GM23338 (cell line): ENCODE results near the gene MDN1. TPM values are rescaled to one million over a fixed set of nuclear protein-coding genes. Genes with fewer than 3 reads are reported as not detected.

Source experiments
- ATAC-seq: fragments of 200-7000 bp; cut with Tn5 transposase; 3 replicates; pipeline ENCODE4 v1.9.1; 2020
- DNase-seq: peaks from one replicate; pipeline ENCODE4 v3.0.0-alpha.2; 2015; ENCODE audit warnings: low spot score
- H2AFZ ChIP-seq: fragments of 200-600 bp; sonication (generic); 2 replicates; pipeline ENCODE4 v1.8.0; 2016; ENCODE audit warnings: antibody characterized with exemption, mild to moderate bottlenecking, moderate library complexity
- H3F3A ChIP-seq: fragments of 200-600 bp; sonication (generic); replicated peaks from 2 replicates; pipeline ENCODE4 v1.8.0; 2017; ENCODE audit warnings: antibody characterized with exemption, mixed run types, low read depth
- H3K27ac ChIP-seq: fragments of 200-600 bp; sonication (generic); 2 replicates; pipeline ENCODE4 v1.6.1; 2016; ENCODE audit warnings: low read depth
- H3K27me3 ChIP-seq: fragments of 200-600 bp; sonication (generic); 2 replicates; pipeline ENCODE4 v1.8.0; 2016; ENCODE audit warnings: mild to moderate bottlenecking, mixed run types, moderate library complexity; ENCODE audit not compliant: insufficient read depth
- H3K36me3 ChIP-seq: fragments of 200-600 bp; sonication (generic); 2 replicates; pipeline ENCODE4 v1.8.0; 2016; ENCODE audit warnings: mild to moderate bottlenecking; ENCODE audit not compliant: insufficient read depth
- H3K4me1 ChIP-seq: fragments of 200-600 bp; sonication (generic); 2 replicates; pipeline ENCODE4 v1.8.0; 2016; ENCODE audit warnings: mild to moderate bottlenecking, moderate library complexity; ENCODE audit not compliant: insufficient read depth
- H3K4me2 ChIP-seq: fragments of 200-600 bp; sonication (generic); 2 replicates; pipeline ENCODE4 v1.7.1; 2017; ENCODE audit warnings: mixed run types
- H3K4me3 ChIP-seq: fragments of 200-600 bp; sonication (generic); 2 replicates; pipeline ENCODE4 v1.6.1; 2016; ENCODE audit warnings: mixed run types
- H3K79me2 ChIP-seq: fragments of 200-600 bp; sonication (generic); replicated peaks from 2 replicates; pipeline ENCODE4 v1.8.0; 2017; ENCODE audit warnings: mild to moderate bottlenecking; ENCODE audit not compliant: insufficient read depth
- H3K9me2 ChIP-seq: fragments of 200-600 bp; sonication (generic); 2 replicates; pipeline ENCODE4 v1.8.0; 2017; ENCODE audit not compliant: insufficient read depth
- H4K20me1 ChIP-seq: fragments of 200-600 bp; sonication (generic); replicated peaks from 2 replicates; pipeline ENCODE4 v1.8.0; 2017; ENCODE audit warnings: mild to moderate bottlenecking; ENCODE audit not compliant: insufficient read depth
- H3K27ac Mint-ChIP-seq: 2 replicates; pipeline ENCODE4 v1.8.0; 2020; ENCODE audit warnings: inconsistent platforms, mild to moderate bottlenecking, moderate library complexity, mixed read lengths
- H3K27me3 Mint-ChIP-seq: 3 replicates; pipeline ENCODE4 v1.8.0; 2022; ENCODE audit warnings: low read depth, mild to moderate bottlenecking, moderate library complexity, mixed read lengths, inconsistent platforms; ENCODE audit not compliant: insufficient read depth, poor library complexity
- H3K36me3 Mint-ChIP-seq: 3 replicates; pipeline ENCODE4 v1.8.0; 2021; ENCODE audit warnings: low read depth, mild to moderate bottlenecking, inconsistent platforms, moderate library complexity, mixed read lengths
- H3K4me1 Mint-ChIP-seq: 3 replicates; pipeline ENCODE4 v1.8.0; 2020; ENCODE audit warnings: mild to moderate bottlenecking, inconsistent platforms, mixed read lengths
- H3K4me3 Mint-ChIP-seq: 3 replicates; pipeline ENCODE4 v1.8.0; 2021; ENCODE audit warnings: moderate library complexity, mild to moderate bottlenecking, inconsistent platforms, mixed read lengths
- H3K9me3 Mint-ChIP-seq: 3 replicates; pipeline ENCODE4 v1.8.0; 2020; ENCODE audit warnings: moderate library complexity, mild to moderate bottlenecking, inconsistent platforms, mixed read lengths
- CREB1 ChIP-seq: fragments of 250-450 bp; sonication (Bioruptor Pico); IDR thresholded peaks from 2 replicates; pipeline ENCODE4 v1.5.0; 2020; ENCODE audit warnings: low read depth, mild to moderate bottlenecking, moderate library complexity
- EZH2 ChIP-seq: fragments of 200-600 bp; sonication (generic); IDR thresholded peaks from one replicate; pipeline ENCODE4 v1.8.0; 2017; ENCODE audit warnings: antibody characterized with exemption, mild to moderate bottlenecking, low read depth; ENCODE audit not compliant: unreplicated experiment
- EZH2phosphoT487 ChIP-seq: fragments of 200-600 bp; sonication (generic); IDR thresholded peaks from one replicate; pipeline ENCODE4 v1.8.1; 2018; ENCODE audit warnings: antibody characterized with exemption; ENCODE audit not compliant: unreplicated experiment
- JUNB ChIP-seq: IDR thresholded peaks from one replicate; pipeline ENCODE4 v1.6.1; 2016; ENCODE audit warnings: antibody characterized with exemption; ENCODE audit not compliant: unreplicated experiment
- NANOG ChIP-seq: IDR thresholded peaks from 2 replicates; pipeline ENCODE4 v1.6.1; 2016; ENCODE audit warnings: antibody characterized with exemption, borderline replicate concordance
- POLR2AphosphoS5 ChIP-seq: IDR thresholded peaks from 2 replicates; pipeline ENCODE4 v1.6.1; 2016; ENCODE audit warnings: antibody characterized with exemption, low read depth
- STAT1 ChIP-seq: IDR thresholded peaks from one replicate; pipeline ENCODE4 v1.6.1; 2016; ENCODE audit warnings: antibody characterized with exemption; ENCODE audit not compliant: unreplicated experiment
- ZNF331 ChIP-seq: fragments of 250-450 bp; sonication (Bioruptor Pico); IDR thresholded peaks from 2 replicates; pipeline ENCODE4 v1.5.0; 2020; ENCODE audit warnings: low read depth, mild to moderate bottlenecking, moderate library complexity
- polyA plus RNA-seq: library from polyadenylated mRNA; unstranded; fragments of >200 nt; fragmentation: Nextera tagmentation; extraction: Ambion mirVana; gene quantifications from 2 replicates; pipeline ENCODE4 v1.2.1, GENCODE V29; 2016
- total RNA-seq: library from RNA; depleted of rRNA; stranded (reverse); fragments of >200 nt; shearing (Covaris generic); gene quantifications from 2 replicates; pipeline ENCODE4 v1.2.3, GENCODE V29; 2014
- TF ChIP-seq, protein P1 (sequence below), 2 experiments: fragments of 200-600 bp in 1 of 2; sonication (generic) in 1 of 2; conservative IDR thresholded peaks; 2 replicates each; pipeline versions ENCODE4 v1.5.1 to v1.6.1; 2016 to 2017; ENCODE audit warnings: antibody characterized with exemption in 2 of 2, low read depth in 2 of 2, mild to moderate bottlenecking in 2 of 2, moderate library complexity in 1 of 2
- TF ChIP-seq, protein P2 (sequence below): IDR thresholded peaks from one replicate; pipeline ENCODE4 v1.6.1; 2018; ENCODE audit warnings: antibody characterized with exemption; ENCODE audit not compliant: unreplicated experiment
- TF ChIP-seq, protein P3 (sequence below): IDR thresholded peaks from 2 replicates; pipeline ENCODE4 v1.6.1; 2016; ENCODE audit warnings: antibody characterized with exemption

MDN1 gene
- total and polyA plus RNA-seq, 2 experiments from 2014 or later: 165 to 217 TPM

DNA sequence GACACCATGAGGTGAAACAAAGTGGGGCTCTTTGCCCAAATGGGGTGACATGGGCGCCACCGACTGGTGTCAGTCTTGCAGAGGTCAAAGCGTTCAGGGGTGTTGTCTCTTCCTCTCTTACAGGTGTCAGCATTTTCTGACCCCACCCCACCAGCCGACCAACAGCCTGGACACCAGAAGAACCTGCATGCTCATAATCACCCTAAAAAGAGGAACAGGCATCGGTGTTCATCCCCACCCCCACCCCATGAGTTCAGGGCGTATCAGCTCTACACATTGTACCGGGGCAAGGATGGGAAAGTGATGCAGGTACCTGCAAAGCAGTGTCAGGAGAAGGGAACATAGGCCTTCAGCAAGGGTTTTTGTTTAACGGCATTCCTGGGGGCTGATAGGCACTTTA lies 195.8 kb downstream of the MDN1 start:
- no peaks in the 10 kb centered on the region for H3F3A ChIP-seq
- no peaks in the 10 kb centered on the region for H3K9me2 ChIP-seq
- no peak for DNase-seq
- no peak overlapping the region for H2AFZ ChIP-seq
- no peaks in the 10 kb centered on the region for H3K79me2 ChIP-seq
- no peaks in the 10 kb centered on the region for H3K36me3 ChIP-seq
- Mint-ChIP-seq H3K4me3 (no peak overlapping the region), H3K27ac (no peak overlapping the region), H3K4me1 (peaks cover 7% of the 10 kb centered on the region), H3K36me3 (peaks cover 5% of the 10 kb centered on the region; the same call in 2 of the 3 replicates), H3K9me3 (no peaks in the 10 kb centered on the region), H3K27me3 (peaks cover 3% of the 10 kb centered on the region)
- H3K27ac ChIP-seq: no peak overlapping the region
- no peaks in the 10 kb centered on the region for H3K27me3 ChIP-seq
- H4K20me1 ChIP-seq: no peaks in the 10 kb centered on the region
- TF ChIP-seq, protein P1, sequence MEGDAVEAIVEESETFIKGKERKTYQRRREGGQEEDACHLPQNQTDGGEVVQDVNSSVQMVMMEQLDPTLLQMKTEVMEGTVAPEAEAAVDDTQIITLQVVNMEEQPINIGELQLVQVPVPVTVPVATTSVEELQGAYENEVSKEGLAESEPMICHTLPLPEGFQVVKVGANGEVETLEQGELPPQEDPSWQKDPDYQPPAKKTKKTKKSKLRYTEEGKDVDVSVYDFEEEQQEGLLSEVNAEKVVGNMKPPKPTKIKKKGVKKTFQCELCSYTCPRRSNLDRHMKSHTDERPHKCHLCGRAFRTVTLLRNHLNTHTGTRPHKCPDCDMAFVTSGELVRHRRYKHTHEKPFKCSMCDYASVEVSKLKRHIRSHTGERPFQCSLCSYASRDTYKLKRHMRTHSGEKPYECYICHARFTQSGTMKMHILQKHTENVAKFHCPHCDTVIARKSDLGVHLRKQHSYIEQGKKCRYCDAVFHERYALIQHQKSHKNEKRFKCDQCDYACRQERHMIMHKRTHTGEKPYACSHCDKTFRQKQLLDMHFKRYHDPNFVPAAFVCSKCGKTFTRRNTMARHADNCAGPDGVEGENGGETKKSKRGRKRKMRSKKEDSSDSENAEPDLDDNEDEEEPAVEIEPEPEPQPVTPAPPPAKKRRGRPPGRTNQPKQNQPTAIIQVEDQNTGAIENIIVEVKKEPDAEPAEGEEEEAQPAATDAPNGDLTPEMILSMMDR (conservative IDR thresholded peaks at IDR 0.05; ENCODE audit: low read depth in 2 of 2): peak in 1 of 2 experiments; percentile 47; a peak in 2 of 4 replicates
- no peak for TF ChIP-seq POLR2AphosphoS5
- peaks cover 3% of the 10 kb centered on the region; the same call in 1 of the 2 replicates for H3K4me1 ChIP-seq
- no peak overlapping the region for H3K4me3 ChIP-seq
- H3K4me2 ChIP-seq: no peak overlapping the region
- no peak for ATAC-seq

GRCh38 chr6:89619567-89619966 lies 200.0 kb downstream of the MDN1 start:
- Mint-ChIP-seq H3K4me1 (peaks cover 3% of the 10 kb centered on the region), H3K27me3 (peaks cover 3% of the 10 kb centered on the region), H3K36me3 (no peaks in the 10 kb centered on the region; the same call in 2 of the 3 replicates), H3K4me3 (no peak overlapping the region), H3K27ac (no peak overlapping the region), H3K9me3 (no peaks in the 10 kb centered on the region)
- Histone ChIP-seq H2AFZ (no peak overlapping the region), H3K27me3 (no peaks in the 10 kb centered on the region), H3K4me2 (no peak overlapping the region), H3K4me3 (no peak overlapping the region), H3K4me1 (no peaks in the 10 kb centered on the region), H3K9me2 (no peaks in the 10 kb centered on the region), H3K36me3 (no peaks in the 10 kb centered on the region), H3K79me2 (no peaks in the 10 kb centered on the region), H3F3A (no peaks in the 10 kb centered on the region), H3K27ac (no peak overlapping the region), H4K20me1 (no peaks in the 10 kb centered on the region)
- ATAC-seq (no peak), DNase-seq (no peak)
- TF ChIP-seq STAT1: no peak
- no peak for TF ChIP-seq EZH2phosphoT487
- TF ChIP-seq, protein P1 (conservative IDR thresholded peaks at IDR 0.05; ENCODE audit: low read depth in 2 of 2): no peak
- no peak for TF ChIP-seq JUNB
- no peak for TF ChIP-seq ZNF331 (CRISPR knock-in tag)
- TF ChIP-seq, protein P2, sequence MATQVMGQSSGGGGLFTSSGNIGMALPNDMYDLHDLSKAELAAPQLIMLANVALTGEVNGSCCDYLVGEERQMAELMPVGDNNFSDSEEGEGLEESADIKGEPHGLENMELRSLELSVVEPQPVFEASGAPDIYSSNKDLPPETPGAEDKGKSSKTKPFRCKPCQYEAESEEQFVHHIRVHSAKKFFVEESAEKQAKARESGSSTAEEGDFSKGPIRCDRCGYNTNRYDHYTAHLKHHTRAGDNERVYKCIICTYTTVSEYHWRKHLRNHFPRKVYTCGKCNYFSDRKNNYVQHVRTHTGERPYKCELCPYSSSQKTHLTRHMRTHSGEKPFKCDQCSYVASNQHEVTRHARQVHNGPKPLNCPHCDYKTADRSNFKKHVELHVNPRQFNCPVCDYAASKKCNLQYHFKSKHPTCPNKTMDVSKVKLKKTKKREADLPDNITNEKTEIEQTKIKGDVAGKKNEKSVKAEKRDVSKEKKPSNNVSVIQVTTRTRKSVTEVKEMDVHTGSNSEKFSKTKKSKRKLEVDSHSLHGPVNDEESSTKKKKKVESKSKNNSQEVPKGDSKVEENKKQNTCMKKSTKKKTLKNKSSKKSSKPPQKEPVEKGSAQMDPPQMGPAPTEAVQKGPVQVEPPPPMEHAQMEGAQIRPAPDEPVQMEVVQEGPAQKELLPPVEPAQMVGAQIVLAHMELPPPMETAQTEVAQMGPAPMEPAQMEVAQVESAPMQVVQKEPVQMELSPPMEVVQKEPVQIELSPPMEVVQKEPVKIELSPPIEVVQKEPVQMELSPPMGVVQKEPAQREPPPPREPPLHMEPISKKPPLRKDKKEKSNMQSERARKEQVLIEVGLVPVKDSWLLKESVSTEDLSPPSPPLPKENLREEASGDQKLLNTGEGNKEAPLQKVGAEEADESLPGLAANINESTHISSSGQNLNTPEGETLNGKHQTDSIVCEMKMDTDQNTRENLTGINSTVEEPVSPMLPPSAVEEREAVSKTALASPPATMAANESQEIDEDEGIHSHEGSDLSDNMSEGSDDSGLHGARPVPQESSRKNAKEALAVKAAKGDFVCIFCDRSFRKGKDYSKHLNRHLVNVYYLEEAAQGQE: no peak
- no peak for TF ChIP-seq POLR2AphosphoS5
- no peak for TF ChIP-seq NANOG
- TF ChIP-seq, protein P3, sequence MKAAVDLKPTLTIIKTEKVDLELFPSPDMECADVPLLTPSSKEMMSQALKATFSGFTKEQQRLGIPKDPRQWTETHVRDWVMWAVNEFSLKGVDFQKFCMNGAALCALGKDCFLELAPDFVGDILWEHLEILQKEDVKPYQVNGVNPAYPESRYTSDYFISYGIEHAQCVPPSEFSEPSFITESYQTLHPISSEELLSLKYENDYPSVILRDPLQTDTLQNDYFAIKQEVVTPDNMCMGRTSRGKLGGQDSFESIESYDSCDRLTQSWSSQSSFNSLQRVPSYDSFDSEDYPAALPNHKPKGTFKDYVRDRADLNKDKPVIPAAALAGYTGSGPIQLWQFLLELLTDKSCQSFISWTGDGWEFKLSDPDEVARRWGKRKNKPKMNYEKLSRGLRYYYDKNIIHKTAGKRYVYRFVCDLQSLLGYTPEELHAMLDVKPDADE: no peak
- no peak for TF ChIP-seq CREB1 (CRISPR knock-in tag)
- no peak for TF ChIP-seq EZH2
